Activated CD8-positive, alpha-beta memory T cell treated with anti-CD3 and anti-CD28 coated beads for 24 hours (primary cell): Measurements from ENCODE around the gene AKAP12.

Experiments
- DNase-seq: peaks from one replicate; pipeline ENCODE4 v3.0.0-alpha.2; 2020

AKAP12 gene

DNA sequence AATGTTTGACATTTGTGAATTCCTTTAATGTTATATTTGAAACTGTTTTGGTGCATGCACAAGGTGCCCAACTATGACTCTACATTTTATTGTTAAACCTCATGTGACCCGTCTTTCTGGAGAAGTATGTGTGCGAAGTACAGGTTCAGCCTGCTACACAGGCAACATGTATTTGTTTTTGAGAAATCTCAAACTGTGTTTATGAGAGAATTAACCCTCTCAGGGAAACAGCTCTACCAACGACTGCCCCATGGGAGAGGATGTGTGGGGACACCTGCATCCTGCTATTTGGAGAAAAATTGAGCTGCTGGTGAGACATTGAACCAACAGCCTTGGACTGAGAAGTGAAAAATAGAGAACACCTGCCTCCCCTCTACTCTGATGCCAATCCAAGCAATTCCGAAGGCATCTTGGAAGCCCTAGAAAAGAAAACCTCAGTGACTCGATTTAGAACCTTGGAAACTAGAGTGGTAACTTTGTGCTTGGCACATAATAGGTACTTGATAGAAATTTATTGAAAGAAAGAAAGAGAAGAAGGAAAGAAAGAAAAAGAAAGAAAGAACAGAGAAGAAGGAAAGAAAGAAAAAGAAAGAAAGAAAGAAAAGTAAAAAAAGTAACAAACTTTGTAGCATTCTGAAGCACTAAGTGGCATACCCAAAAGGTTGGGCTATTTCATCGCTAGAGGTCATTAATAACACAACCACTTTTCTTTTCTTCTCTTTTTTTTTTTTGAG, 2.9 kb upstream of the AKAP12 start:
- DNase-seq, result no peak

- peak; percentile 61 for DNase-seq
Measured at GRCh38 chr6:151240036-151240685, 394 bp downstream of the AKAP12 start.

- peak; percentile 62 for DNase-seq
Measured at GRCh38 chr6:151240791-151241642, 1.2 kb downstream of the AKAP12 start.

DNA sequence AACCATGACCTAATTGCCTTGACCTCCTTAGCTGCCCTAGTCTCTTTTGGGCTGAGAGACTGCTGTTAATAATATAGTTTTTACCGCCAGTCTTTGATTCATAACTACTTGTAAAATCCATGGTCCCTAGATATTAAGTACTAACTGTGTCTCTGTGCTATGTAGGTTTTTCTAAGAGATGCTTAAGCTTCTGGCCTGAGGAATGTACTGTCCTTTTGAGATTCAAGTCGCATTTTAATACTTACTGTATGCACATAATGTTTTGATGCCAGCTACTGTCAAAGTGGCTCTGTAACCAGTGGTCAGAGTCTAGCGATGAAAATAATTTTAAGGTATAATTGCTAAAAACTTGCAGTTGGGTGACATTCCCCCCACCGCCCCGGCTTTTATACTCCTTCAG, 2.1 kb downstream of the AKAP12 start:
- DNase-seq, result no peak

- no peak for DNase-seq
Measured at GRCh38 chr6:151242420-151242861, 2.7 kb downstream of the AKAP12 start.

GRCh38 chr6:151243481-151243880, 3.7 kb downstream of the AKAP12 start:
- no peak for DNase-seq

DNA sequence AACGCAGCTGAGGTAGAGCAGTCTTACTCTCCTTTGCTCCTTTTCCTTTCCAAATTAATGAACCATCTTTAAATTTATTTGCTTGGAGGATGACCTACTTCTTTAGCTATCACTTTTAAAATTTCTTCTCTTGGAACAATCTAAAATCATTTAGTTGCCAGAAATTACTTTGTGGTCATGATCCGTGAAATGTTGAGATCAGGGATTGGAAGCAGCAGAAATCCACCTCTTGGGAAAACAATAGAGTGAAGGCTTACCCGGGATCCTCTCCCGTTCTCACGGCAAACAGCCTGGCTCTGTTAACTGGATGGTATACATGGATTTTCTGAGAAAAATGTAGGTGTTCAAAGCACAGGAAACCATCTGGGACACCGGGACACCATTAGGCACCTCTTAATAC, 7.7 kb downstream of the AKAP12 start:
- DNase-seq, result no peak

- DNase-seq, result no peak
Measured at GRCh38 chr6:151248295-151248694, 8.5 kb downstream of the AKAP12 start.

GRCh38 chr6:151252634-151253033, 12.9 kb downstream of the AKAP12 start:
- no peak for DNase-seq

- DNase-seq, result no peak
Measured at GRCh38 chr6:151254451-151255081, 14.8 kb downstream of the AKAP12 start.

GRCh38 chr6:151255811-151256210, 16.0 kb downstream of the AKAP12 start:
- no peak for DNase-seq

- DNase-seq, result no peak
Measured at GRCh38 chr6:151257985-151258445, 18.2 kb downstream of the AKAP12 start.

DNA sequence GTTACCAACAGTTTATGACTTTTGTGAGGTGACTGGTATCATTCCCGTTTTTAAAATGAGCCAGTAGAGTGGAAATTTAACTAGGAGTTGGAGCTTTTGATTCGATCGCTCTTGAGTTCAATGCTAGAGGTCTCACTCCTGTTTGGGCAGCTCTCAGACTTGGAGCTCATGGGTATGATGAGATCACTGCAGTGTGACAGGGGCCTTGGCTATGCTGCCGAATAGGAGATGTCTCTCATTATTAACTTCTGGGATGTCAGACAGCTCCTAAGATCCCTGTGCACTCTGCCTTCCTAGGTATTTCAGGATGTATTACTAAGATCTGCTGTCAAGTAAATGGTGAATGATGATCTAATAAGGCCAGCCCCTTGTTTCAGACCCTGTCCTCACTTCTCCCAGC, 20.4 kb downstream of the AKAP12 start:
- DNase-seq, result no peak

DNA sequence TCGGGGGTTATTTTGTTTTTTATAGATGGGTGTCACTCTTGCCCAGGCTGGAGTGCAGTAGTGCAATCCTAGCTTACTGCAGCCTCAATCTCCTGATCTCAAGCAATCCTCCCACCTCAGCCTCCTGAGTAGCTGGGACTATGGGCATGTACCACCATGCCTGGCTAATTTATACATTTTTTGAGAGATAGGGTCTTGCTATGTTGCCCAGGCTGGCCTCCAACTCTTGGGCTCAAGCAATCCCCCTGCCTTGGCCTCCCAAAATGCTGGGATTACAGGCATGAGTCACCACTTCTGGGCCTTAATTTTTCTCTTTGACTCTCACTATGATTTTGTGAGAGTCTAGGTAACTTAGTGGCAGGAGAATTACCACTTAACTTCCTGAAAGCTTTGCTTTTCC, 23.3 kb downstream of the AKAP12 start:
- DNase-seq, result no peak

DNA sequence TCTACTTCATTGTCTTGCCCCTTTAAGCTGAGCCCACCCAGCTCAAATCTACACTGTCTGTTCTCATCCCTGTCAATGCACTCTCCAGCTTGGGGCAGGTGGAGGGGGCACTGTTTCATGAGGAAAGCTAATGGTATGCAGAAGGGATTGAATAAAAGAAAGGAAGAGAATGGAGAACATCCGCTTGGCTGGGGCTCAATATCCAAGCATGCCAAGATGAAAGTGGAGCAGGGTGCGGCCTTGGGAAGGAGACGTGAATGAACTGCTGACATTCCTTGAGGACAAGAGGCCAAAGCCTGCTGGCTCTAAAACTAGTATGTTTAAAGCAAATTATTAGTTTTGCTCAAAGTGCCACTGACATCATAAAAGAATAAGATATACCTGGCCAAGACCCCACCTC, 24.2 kb downstream of the AKAP12 start:
- no peak for DNase-seq

DNA sequence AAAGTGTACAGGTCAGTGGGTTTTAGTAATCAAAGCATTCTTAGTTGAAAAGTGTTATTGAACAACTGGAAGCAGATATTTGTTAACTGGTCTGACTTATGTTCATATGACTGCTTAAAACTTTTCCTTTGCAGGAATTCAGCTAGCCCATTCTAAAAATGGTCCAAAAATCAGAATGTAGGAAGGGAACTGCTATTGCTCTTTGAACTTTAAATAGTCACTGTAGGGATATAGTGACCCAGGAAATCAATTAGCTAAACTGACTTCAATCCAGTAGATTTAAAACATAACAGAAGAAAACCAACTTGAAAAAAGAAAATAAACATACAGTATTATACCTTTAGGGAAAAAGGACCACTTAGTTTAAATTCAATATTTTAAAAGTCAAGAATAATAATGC, 25.5 kb downstream of the AKAP12 start:
- DNase-seq, result no peak

GRCh38 chr6:151269321-151269995, 29.7 kb downstream of the AKAP12 start:
- DNase-seq, result no peak

DNA sequence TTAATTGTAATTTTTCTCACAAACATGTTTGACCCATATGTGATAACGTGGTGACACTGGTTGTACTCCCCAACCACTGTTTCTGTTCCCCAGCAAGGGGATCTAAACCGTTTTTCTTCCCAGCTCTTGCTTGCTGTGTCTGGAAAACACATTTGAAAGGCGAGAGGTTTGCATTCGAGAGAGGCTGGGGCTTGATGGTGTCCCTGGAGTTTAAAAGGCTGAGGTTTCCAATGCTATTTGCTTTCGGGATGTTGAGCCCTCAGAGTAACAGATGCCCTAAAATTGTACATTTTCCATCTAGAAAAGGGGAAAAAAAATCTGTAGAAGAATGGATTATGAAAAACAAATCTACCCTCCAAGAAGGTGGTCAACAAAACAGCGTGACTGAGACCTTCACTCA, 35.4 kb downstream of the AKAP12 start:
- no peak for DNase-seq

- no peak for DNase-seq
Measured at GRCh38 chr6:151275566-151275965, 35.8 kb downstream of the AKAP12 start.

DNA sequence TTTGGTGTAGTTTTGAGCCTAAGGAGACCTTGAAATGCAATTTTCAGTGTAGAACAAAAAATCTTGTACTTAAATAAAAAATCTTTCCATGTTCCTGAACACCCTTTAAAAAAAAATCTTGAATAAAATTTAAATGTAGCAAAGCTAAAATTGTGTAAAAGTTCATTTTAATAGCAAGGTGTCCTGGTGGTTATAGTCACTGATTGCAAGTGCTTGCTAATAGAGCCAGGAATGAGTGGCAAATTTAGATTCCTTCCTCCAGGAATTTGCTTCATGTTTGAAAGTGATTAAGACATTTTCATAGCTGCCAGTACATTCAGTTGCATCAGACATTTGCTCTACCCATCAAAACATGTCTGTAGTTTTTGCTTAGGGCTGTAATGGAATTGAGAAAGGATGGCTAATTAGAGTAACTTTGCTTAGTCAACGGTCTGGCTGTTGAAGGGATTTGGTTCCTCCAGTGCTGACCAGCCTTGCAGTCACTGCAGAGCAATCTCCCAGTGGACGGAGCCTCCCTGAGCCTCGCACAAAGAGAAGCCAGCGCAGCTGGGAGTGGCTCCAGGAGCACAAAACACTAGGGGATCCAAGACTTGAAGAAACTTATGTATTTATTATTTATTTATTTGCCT, 36.5 kb downstream of the AKAP12 start:
- DNase-seq, result no peak

DNA sequence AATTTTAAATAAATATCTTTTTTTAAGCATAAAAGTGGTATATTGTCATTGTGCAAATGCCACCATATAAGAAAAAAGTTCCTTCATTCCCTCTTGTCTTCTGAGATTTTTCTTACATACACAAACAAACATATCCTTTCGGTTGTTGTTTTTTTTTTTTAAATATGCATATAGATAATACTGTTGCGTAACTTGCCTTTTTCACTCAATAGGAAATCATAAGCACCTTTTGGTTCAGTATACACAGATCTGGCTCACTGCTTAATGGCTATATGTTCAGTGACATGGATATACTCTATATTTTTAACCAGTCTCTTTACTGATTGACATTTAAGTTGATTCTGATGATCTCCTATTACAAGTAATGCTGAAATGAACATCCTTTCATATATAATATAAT, 40.1 kb downstream of the AKAP12 start:
- DNase-seq, result no peak

DNA sequence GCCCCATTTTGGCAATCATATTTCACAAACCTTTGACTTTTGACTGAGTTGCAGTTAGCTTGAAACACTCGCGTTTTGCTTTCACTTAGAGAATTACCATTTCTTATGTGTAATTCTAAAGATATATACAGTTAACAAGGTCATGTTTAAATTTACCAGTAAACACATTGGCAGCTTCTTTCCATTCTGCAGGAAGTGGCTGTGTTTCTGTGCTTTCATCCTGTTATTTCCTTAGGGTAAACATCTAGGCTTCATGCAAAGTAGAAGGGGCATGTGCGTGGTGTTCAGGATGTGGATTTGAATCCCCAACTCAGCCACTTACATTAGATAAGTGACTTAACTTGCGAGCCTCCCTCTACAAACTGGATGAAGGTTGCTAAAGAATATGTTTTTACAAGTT, 41.1 kb downstream of the AKAP12 start:
- DNase-seq, result no peak
